ENCODE measurements around the gene TRPV4. TPM values are rescaled to one million over a fixed set of nuclear protein-coding genes. Genes with fewer than 3 reads are reported as not detected.

TRPV4 gene
- total RNA-seq, 2 experiments from 2014 or later, result 2.1 TPM; not detected in 1

DNA sequence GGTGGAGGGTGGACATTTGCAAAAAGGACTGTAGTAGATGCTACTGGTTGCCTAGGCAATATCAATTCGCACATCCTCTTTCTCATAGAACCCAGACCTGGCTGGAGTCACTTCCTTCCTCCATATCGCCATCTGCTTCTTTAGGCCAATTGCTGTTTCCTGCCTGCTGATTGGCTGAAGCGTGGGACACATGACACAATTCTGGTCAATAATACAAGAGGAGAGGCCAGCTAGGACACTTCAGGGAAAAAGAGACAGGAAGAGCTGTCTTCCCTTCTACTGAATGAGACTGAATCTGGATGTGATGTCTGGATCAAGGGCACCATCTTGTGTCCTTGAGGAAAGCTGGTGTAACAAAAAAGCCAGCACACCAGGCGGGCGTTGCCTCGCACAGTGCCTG, 53.8 kb downstream of the TRPV4 start:
- H3K4me3 ChIP-seq (ENCODE audit: low read depth, low read length, poor library complexity, severe bottlenecking), result no peak overlapping the region
- H3K27ac ChIP-seq (ENCODE audit: low read depth, low read length, poor library complexity, severe bottlenecking), result no peak overlapping the region
- CTCF ChIA-PET (ENCODE audit: unreplicated experiment), result no interaction called here
- peak overlapping the region; percentile 67 for H2AFZ ChIP-seq (ENCODE audit: low read length)
- H3K9me3 ChIP-seq (ENCODE audit: low read length), result no peaks in the 10 kb centered on the region; the same call in 1 of the 2 replicates
- H3K36me3 ChIP-seq (ENCODE audit: insufficient read depth, low read length), result no peaks in the 10 kb centered on the region; the same call in 1 of the 2 replicates
- no peaks in the 10 kb centered on the region for H3K79me2 ChIP-seq (ENCODE audit: insufficient read depth, low read depth, low read length)
- H4K20me1 ChIP-seq (ENCODE audit: insufficient read depth, low read length), result no peaks in the 10 kb centered on the region
- H3K4me1 ChIP-seq (ENCODE audit: insufficient read depth, low read length, poor library complexity, severe bottlenecking), result peaks cover 10% of the 10 kb centered on the region
- no TSS peak for BruUV-seq (replicated peaks)
- intact Hi-C loops (cut with micrococcal nuclease; ENCODE audit: unreplicated experiment), result no loop called here
- no peaks in the 10 kb centered on the region for H3K9me2 ChIP-seq (ENCODE audit: insufficient read depth, low read length)
- POLR2A ChIA-PET, result interaction anchor here (0.6 kb wide), 1 partner anchor 848 kb away, joined by 3 read pairs; no protein-coding TSS in a partner anchor
- no peak overlapping the region for H3K4me2 ChIP-seq (ENCODE audit: low read length)
- TF ChIP-seq, protein P1, sequence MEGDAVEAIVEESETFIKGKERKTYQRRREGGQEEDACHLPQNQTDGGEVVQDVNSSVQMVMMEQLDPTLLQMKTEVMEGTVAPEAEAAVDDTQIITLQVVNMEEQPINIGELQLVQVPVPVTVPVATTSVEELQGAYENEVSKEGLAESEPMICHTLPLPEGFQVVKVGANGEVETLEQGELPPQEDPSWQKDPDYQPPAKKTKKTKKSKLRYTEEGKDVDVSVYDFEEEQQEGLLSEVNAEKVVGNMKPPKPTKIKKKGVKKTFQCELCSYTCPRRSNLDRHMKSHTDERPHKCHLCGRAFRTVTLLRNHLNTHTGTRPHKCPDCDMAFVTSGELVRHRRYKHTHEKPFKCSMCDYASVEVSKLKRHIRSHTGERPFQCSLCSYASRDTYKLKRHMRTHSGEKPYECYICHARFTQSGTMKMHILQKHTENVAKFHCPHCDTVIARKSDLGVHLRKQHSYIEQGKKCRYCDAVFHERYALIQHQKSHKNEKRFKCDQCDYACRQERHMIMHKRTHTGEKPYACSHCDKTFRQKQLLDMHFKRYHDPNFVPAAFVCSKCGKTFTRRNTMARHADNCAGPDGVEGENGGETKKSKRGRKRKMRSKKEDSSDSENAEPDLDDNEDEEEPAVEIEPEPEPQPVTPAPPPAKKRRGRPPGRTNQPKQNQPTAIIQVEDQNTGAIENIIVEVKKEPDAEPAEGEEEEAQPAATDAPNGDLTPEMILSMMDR (conservative IDR thresholded peaks at IDR 0.05; ENCODE audit: low read length), result no peak
- no peak for TF ChIP-seq EZH2phosphoT487 (IDR thresholded peaks at IDR 0.05; ENCODE audit: borderline replicate concordance, low read depth, low read length)
- DNase-seq (ENCODE audit: low spot score), result peak; percentile 25

- TF ChIP-seq EZH2phosphoT487 (IDR thresholded peaks at IDR 0.05; ENCODE audit: borderline replicate concordance, low read depth, low read length), result no peak
- TF ChIP-seq, protein P1 (conservative IDR thresholded peaks at IDR 0.05; ENCODE audit: low read length), result no peak
- ChIA-PET CTCF (ENCODE audit: unreplicated experiment) (no interaction called here), POLR2A (interaction anchor here (0.6 kb wide), 1 partner anchor 848 kb away, joined by 3 read pairs; no protein-coding TSS in a partner anchor)
- BruUV-seq (replicated peaks), result no TSS peak
- DNase-seq (ENCODE audit: low spot score), result no peak
- intact Hi-C loops (cut with micrococcal nuclease; ENCODE audit: unreplicated experiment), result no loop called here
- Histone ChIP-seq H3K79me2 (ENCODE audit: insufficient read depth, low read depth, low read length) (no peaks in the 10 kb centered on the region), H2AFZ (ENCODE audit: low read length) (no peak overlapping the region; the same call in 1 of the 2 replicates), H3K4me1 (ENCODE audit: insufficient read depth, low read length, poor library complexity, severe bottlenecking) (peaks cover 10% of the 10 kb centered on the region), H3K27ac (ENCODE audit: low read depth, low read length, poor library complexity, severe bottlenecking) (no peak overlapping the region), H3K36me3 (ENCODE audit: insufficient read depth, low read length) (no peaks in the 10 kb centered on the region; the same call in 1 of the 2 replicates), H3K9me2 (ENCODE audit: insufficient read depth, low read length) (no peaks in the 10 kb centered on the region), H4K20me1 (ENCODE audit: insufficient read depth, low read length) (no peaks in the 10 kb centered on the region), H3K4me3 (ENCODE audit: low read depth, low read length, poor library complexity, severe bottlenecking) (no peak overlapping the region), H3K4me2 (ENCODE audit: low read length) (no peak overlapping the region), H3K9me3 (ENCODE audit: low read length) (no peaks in the 10 kb centered on the region; the same call in 1 of the 2 replicates)
These were observed 54.5 kb downstream of the TRPV4 start for GRCh38 chr12:109778684-109779083.

DNA sequence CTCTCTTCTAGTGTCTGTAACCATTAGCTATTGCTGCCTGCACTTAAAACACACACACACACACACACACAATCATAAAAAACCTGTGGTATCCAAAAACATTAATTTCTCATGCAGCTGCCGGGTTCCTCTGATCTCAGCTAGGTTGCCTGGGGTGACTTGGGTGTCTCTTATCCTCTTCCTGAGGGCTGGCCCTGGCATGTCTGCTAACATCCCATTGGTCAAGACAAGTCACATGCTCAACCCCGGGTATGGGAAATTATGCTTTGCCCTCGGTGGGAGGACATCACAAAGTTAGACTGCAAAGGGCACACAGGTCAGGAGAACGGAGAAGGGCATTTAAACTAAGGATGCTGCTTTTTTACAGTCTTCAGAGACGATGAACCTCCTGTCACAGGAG, 55.7 kb downstream of the TRPV4 start:
- H2AFZ ChIP-seq (ENCODE audit: low read length), result peak overlapping the region; percentile 97
- H3K9me2 ChIP-seq (ENCODE audit: insufficient read depth, low read length), result no peaks in the 10 kb centered on the region
- POLR2A ChIA-PET, result interaction anchor here (0.6 to 0.8 kb wide), 2 partner anchors 111 to 962 kb away, joined by 3 to 4 read pairs; no protein-coding TSS in a partner anchor
- peak overlapping the region; percentile 63 for H3K4me3 ChIP-seq (ENCODE audit: low read depth, low read length, poor library complexity, severe bottlenecking)
- no peaks in the 10 kb centered on the region; the same call in 1 of the 2 replicates for H3K9me3 ChIP-seq (ENCODE audit: low read length)
- intact Hi-C loops (cut with micrococcal nuclease; ENCODE audit: unreplicated experiment), result no loop called here
- H3K36me3 ChIP-seq (ENCODE audit: insufficient read depth, low read length), result no peaks in the 10 kb centered on the region; the same call in 1 of the 2 replicates
- BruUV-seq (replicated peaks), result no TSS peak
- H3K27ac ChIP-seq (ENCODE audit: low read depth, low read length, poor library complexity, severe bottlenecking), result no peak overlapping the region
- no peaks in the 10 kb centered on the region for H4K20me1 ChIP-seq (ENCODE audit: insufficient read depth, low read length)
- H3K4me2 ChIP-seq (ENCODE audit: low read length), result peak overlapping the region; percentile 70
- CTCF ChIA-PET (ENCODE audit: unreplicated experiment), result interaction anchor here (0.5 to 1.0 kb wide), 3 partner anchors 57 to 68 kb away, joined by 3 read pairs; no protein-coding TSS in a partner anchor
- peak; percentile 91 for DNase-seq (ENCODE audit: low spot score)
- peaks cover 10% of the 10 kb centered on the region for H3K4me1 ChIP-seq (ENCODE audit: insufficient read depth, low read length, poor library complexity, severe bottlenecking)
- H3K79me2 ChIP-seq (ENCODE audit: insufficient read depth, low read depth, low read length), result no peaks in the 10 kb centered on the region
- TF ChIP-seq, protein P1 (conservative IDR thresholded peaks at IDR 0.05; ENCODE audit: low read length), result no peak
- TF ChIP-seq EZH2phosphoT487 (IDR thresholded peaks at IDR 0.05; ENCODE audit: borderline replicate concordance, low read depth, low read length), result no peak

All from OCI-LY7 (cell line).